HG03354 (cell line): ENCODE results near the gene WDR87.
"Not testable (repeated sequence)": the region's sequence is repeated elsewhere in the genome, so short reads cannot be mapped to it uniquely, and the experiment has no call there.

Experiments used
- ATAC-seq: cut with Tn5 transposase; IDR thresholded peaks from one replicate; pipeline ENCODE4 v1.9.1; 2021; ENCODE audit warnings: mild to moderate bottlenecking; ENCODE audit not compliant: unreplicated experiment, poor library complexity, severe bottlenecking

WDR87 gene

DNA sequence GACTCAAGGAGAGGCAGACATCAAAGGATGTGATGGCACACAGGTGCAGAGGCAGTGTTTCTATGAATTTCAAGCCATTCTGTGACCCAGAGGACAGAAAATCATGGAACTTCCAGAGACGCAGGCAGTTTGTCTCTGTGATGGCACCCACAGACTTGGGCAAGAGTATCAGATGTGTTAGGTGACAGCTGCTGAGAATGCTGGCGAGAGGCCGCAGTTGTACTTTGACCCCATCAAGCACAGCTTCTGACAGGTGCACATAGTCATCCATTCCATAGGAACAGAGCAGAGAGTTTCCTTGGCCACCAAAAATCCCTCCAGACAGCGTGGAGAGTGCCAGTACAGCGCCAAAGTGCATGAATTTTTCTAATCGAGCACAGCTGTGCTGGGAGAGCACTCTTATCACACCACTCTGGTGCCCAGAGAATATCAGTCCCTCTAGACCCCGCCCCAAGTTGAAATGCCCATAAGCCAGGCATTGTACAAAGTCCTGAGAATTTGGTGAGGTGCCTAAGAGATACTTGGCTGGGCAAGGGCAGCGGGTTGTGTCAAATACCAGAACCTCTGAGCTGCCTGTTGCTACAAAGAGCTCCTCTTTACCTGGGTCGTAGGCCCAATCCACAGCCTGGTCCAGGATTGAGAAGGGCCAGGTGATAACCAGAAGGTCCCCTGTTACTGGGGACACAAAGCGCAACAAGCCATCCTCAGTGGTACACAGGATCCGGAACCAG, 12.4 kb downstream of the WDR87 start:
- no peak for ATAC-seq

DNA sequence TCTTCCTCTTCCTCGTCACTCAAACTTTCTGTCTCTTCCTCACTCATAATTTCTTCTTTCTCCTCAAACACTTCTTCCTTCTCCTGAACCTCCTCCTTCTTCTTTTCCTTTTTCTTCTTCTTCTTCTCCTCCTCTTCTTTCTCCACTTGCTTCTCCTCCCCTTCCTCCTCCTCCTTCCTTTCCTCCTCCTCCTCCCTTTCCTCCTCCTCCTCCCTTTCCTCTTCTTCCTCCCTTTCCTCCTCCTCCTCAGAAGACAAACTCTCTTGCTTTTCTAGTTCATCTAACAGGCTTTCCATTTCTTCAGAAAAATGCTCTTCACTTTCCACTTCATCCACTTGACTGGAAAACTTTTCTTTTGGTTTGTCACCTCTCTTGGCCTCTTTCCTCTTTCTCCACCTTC, 19.8 kb downstream of the WDR87 start:
- ATAC-seq = no peak

DNA sequence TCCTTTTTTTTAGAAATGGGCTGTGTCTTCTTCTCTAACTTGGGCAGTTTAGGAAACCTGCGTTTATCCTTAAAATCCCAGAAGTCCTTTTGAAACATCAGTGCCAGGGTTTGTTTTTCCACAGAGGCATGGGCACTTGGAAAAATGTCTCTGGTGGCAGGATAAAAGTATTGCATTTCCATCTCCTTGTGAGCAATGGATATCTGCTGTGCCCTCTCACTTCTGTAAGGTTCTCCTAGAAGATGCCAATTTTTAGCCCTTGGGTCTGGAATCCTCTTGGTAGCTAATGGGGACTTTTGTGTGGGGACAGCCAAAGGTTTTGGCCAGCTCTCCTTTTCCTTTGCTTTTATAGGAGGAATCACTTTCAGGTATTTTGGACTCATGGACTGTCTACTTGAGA, 21.0 kb downstream of the WDR87 start:
- no peak for ATAC-seq

DNA sequence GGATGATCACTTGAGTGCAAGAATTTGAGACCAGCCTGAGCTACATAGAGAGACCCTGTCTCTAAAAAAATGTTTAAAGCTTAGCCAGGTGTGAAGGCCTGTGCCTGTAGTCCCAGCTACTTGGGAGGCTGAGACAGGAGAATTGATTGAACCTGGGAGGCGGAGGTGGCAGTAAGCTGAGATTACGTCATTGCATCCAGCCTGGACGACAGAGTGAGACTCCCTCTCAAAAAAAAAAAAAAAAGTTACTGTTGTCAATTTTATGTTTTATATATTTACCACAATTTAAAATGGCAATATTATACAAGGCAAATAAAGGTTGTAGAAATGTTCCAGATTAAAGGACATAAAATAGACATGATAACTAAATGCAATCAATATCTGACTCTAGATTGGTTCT, 29.2 kb downstream of the WDR87 start:
- no peak for ATAC-seq

DNA sequence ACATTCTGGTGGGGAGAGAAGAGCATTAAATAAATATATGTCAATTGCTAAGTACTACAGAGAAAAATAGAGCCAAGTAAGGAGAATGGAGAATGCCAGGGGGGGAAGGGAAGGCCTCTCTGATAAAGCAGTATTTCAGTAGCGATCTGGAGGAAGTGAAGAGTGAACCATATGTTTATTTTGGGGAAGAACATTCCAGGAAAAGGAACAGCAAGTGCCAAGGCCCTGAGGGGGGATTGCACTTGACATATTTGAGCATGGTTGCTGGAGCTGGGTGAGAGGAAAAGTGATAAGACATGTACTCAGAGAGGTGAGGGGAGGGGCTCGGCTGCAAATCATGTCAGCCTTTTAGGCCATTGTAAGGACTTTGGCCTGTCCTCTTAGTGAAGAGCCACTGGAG, 30.4 kb downstream of the WDR87 start:
- no peak for ATAC-seq

DNA sequence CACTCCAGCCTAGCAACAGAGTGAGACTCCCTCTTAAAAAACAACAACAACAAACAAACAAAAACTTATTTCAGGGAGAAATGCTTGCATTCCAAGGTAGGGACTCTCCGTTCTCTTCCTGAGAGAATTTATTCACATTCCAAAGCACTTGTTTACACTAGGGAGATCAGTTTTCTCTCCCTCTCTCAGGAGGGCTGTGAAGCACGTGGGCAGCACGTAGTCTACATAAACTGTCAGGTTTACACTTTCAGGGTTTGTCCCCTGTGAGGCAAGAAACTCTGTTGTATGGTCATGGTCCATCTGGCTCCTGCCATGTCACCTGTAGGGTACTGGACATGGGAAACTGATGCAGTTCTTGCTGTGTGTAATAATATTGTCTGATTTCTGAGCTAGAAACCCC, 31.6 kb downstream of the WDR87 start:
- ATAC-seq = no peak

DNA sequence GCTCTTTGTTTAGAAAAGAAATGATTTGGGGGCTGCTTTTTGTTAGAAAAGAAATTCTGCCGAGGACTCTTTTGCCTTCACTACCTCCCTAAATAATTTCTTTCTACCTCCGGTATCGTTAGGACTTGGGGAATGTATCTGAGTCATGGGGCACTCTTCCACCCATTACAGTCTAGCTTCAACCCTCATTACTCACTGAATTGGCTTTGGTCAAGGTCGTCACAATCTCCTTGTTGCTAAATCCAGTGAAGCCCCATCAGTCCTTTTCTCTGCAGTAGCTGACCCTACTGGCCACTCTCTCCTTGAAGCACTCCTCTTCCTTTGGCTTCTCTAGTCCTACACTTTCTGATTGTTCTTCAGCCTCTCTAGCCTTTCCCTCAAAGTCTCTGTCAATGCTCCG, 34.0 kb downstream of the WDR87 start:
- ATAC-seq = no peak

DNA sequence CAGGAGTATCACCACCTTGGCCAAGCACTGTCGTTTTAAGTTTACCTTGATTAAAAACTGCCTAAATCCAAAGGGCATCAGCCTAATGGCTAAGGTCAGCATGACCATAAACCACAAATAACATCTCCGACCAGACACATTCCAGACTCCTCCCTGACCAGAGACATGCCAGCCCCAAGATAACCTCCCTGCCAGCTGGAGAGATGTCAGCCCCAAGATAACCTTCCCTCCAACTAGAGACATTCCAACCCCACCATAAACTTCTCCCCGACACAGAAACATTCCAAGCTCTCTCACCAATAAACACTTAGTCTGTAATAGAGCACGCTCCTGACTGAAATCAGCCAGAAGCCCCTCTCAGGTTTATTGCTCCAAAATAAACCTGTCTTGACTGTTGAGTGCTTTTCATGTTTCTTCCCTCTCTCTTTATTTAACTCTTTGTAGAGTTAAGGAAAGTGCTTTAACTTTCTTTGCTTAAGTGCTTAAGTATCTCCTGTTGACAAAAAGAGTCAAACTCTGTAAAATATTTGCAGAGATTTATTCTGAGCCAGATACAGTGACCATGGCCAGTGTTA, 36.5 kb downstream of the WDR87 start:
- no peak for ATAC-seq

DNA sequence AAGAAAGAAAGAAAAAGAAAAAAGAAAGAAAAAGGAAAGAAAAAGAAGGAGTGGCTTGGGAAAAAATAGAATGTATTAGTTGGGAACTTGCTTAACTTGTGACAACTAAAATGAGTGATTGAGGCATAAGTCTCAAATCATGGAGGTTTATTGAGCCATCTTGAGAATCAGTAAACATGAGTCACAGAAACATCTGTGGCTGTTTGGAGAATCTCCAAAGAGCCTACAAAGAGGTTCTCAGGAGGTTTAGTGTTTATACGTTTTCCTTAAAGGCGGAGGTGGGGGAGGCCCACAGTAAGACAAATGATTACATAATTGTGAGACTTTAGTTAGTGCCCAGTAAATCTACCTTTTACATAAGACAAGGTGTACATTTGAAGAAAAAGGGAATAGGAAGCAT, 38.6 kb downstream of the WDR87 start:
- no peak for ATAC-seq

DNA sequence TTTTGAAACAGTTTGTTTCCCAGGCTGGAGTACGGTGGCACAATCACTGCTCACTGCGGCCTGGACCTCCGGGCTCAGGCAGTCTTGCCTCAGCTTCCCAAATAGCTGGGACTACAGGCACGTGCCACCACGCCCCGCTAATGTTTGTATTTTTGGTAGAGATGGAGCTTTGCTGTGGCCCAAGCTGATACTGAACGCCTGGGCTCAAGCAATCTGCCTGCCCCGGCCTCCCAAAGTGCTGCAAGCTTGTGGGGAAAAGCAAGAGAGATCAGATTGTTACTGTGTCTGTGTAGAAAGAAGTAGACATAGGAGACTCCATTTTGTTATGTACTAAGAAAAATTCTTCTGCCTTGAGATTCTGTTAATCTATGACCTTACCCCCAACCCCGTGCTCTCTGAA, 40.5 kb downstream of the WDR87 start:
- ATAC-seq = not testable (repeated sequence)

DNA sequence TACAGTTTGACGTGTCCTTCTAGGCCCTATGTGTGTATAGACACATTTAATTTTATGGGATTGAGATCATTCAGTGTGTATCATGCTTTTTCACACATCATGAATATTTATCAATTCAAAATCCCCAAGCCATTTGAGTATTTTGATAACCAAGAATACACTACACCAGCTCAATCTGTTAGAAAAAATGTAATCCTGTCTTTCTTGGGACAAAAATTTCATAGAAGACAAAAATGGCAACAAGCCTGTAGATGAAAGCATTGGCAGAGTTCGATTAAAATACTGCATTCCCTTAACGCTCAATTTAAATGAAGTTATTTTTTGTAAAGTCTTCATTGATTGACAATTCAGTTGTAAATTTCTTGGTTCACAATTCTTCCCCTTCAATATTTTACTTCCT, 41.9 kb downstream of the WDR87 start:
- ATAC-seq = no peak

DNA sequence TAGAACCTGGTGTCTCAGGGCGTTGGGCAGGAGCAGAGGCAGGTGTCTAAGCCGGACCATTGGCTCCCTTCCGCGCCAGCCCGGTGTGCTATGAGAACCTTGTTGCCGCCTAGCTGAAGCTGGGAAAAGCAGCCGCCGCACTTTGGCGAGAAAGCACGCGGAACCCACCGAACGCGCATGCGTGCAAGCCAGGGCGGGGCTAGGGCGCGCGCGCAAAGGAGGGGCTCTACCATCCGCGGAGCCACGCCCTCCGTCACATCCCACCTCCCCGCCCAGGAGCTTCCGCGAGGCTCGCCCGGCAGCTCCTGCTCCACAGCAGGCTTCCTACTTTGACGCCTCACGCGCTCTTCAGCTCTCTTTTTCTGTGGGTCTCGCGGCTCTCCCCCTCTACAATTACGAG, 51.3 kb downstream of the WDR87 start:
- ATAC-seq = no peak

DNA sequence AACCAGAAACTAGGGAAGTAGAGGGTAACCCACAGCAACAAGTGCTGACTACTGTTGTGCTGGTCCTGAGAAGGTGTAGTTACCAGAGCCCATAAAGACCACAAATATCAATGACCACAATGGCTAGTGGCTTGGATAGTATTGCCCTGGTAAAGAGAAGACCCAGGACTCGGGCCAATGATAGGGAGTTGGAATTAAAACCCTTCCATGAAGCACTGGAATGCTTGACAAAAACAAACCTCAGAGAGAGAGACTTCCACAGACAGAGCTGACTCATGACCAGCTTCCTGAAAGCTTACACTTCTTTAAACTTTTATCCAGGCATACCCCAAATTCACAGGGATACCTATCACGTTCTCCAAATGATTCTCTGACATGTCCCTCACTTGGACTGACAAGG, 60.5 kb downstream of the WDR87 start:
- ATAC-seq = no peak
